HS-5 (cell line): Measurements from ENCODE around the gene STK25.
"Not testable (repeated sequence)": the region's sequence is repeated elsewhere in the genome, so short reads cannot be mapped to it uniquely, and the experiment has no call there.

ENCODE experiments used
- DNase-seq: peaks from one replicate; pipeline ENCODE4 v3.0.0-alpha.2; 2012; ENCODE audit warnings: low read depth

Gene STK25

GRCh38 chr2:241507430-241508239, 749 bp downstream of the STK25 start:
- DNase-seq, result no peak

DNA sequence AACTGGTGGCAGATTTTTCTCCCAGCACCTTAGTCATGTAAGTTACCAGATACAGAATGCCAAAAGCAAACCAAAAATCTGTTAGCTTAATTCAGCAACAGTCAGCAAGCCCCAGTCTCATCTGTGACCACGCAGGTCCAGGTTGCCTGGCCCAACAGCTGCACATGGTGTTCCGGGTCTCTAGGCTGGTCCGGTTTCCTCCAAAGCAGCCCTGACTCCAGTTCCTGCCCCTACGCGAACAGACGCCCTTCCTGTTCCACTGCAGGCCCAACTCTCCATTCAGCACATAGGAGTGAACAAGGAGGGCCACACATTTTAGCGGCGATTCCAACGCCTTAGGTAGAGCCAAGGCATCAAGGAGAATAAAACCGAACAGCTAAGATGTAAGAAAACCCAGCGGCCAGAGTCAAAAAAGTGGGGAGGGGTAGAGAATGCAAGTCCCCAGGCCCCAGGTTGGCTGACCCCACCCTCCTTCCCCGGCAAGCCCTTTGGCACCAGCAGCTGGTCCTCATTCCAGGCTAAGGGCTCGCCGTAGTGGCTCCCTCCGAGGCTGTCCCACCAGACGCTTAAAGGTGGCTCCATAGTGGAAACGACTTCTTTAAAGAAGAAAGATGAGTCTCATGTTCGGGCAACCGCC, 1.5 kb downstream of the STK25 start:
- DNase-seq, result no peak

GRCh38 chr2:241506317-241506716, 2.1 kb downstream of the STK25 start:
- DNase-seq, result not testable (repeated sequence)

DNA sequence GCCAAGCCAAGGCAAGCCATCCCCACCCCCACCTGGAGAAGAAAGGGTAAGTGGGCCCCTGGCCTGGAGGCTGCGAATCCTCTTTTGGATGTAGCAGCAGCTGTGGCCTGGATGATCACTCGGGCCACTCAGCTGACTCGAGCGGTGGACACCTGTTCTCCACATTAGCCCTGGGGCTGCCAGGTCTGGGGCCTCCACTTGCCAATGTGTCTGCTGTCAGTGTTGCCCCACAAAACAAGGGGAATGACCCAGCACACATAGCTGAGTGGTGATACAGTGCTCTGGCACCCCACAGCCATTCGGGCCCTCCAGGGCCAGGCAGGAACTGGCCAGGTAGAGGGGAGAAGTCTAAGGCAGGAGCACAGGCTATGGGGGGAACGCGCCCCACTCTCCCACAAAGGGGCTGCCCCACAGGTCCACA, 2.6 kb downstream of the STK25 start:
- no peak for DNase-seq

DNA sequence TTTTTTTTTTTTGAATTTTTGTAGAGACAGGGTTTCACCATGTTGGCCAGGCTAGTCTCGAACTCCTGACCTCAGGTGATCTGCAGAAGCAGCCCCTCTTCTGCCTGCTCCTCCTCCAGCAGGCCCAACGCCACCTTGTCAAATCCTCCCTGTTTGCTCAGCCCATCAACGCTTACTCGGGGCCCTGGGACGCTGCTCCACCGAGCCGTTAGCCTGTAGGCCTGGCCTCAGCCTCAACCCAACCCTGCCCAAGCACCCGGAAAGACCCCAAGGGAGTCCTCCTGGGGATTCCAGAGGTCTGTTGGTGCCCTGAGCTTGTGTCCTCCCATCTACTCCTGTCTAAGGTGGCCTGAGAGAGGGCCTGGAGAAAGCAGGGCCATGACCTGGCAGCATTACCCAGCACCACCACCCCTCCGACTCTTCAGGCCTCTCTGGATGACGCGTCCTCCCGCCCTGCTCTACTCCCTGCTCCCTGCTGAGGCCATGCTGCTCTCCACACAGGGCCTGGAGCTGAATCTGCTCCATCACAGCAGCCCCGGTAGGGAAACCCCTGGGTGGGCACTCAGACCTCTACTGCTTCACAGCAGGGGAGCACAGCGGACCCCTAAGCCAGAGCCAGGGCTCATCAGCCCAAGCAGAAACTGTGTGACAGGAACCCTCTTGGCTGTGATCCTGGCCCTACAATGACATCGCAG, 3.2 kb downstream of the STK25 start:
- no peak for DNase-seq

- DNase-seq, result no peak
Observed at GRCh38 chr2:241503776-241504392, 4.5 kb downstream of the STK25 start.

GRCh38 chr2:241502281-241502680, 6.1 kb downstream of the STK25 start:
- no peak for DNase-seq

- DNase-seq, result no peak
Observed at GRCh38 chr2:241501551-241501950, 6.8 kb downstream of the STK25 start.

- no peak for DNase-seq
Observed at GRCh38 chr2:241501099-241501541, 7.3 kb downstream of the STK25 start.

DNA sequence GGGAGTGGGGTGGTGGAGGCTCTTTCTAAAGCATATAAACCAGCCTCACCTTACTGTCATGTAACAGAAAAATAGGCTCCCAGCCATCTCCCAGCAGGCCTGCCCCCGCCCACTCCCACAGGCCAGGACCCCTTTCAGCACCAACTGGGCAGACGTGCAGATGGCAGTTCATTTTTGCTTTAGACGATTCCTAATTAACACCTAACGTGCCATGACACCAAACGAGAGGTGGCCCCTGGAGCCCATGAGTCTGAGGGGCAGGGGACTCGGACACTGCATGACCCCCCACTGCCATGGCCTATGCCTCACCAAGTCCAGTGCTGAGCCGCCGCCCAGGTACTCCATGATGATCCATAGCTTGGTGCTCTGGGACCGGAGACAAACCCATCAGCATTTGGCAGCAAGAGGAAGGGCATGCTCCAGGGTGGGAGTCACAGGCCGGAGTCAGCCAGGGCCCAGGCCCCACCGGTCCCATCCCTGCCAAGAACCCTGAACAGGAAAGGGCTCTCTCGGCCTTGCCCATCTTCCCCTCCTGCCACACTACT, 7.9 kb downstream of the STK25 start:
- DNase-seq, result no peak

GRCh38 chr2:241500016-241500415, 8.4 kb downstream of the STK25 start:
- DNase-seq, result no peak

GRCh38 chr2:241499146-241499965, 9.0 kb downstream of the STK25 start:
- no peak for DNase-seq

GRCh38 chr2:241498115-241499070, 10.0 kb downstream of the STK25 start:
- DNase-seq, result no peak

DNA sequence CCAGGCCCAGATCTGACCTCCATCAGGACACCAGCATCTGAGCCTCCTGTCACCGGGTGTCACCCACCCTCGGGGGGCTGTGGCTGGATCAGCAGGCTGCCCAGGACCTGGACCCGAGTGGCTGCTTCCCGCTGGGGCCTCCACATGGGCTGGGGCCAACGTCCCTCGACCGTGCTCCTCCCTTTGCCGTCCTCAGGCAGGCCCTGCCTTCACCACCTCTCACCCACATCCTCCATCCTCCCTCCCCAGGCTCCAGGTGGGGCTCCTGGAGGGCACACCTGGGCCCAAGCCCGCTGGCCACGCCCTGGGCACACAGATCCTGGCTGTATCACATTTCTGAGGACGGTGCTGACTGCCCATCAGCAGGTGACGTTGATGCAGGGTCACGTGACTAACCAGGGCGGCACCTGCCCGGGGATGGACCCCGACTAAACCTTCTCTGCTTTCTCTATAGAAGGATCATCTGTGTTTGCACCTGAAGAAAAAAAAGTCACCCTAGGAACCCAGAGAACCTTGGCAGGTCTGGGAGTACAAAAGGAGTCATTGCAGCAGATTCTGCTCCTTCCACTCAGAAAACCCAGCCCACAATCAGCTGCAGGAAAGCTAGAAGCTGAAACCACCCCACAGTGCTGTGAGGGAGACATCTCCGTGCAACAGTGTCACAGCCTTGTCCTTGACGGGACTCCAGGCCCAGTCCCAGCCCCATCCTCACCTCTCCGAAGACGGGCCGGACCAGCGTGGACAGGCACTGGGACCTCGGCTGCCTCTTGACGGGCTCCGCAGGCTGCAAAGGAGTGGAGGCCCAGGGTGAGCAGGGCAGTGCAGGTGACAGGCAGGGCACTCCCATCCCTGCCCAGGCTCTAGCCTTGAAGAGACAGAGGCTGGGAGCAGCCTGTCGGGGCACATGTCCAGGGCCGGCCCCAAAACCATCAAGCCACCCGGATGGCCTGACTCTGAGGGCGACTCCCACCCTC, 11.2 kb downstream of the STK25 start:
- DNase-seq, result no peak

GRCh38 chr2:241496003-241496707, 12.2 kb downstream of the STK25 start:
- no peak for DNase-seq

GRCh38 chr2:241495172-241496002, 13.0 kb downstream of the STK25 start:
- no peak for DNase-seq

GRCh38 chr2:241494311-241494908, 14.0 kb downstream of the STK25 start:
- no peak for DNase-seq
